Activated naive CD8-positive, alpha-beta T cell treated with anti-CD3 and anti-CD28 coated beads for 36 hours (primary cell): ENCODE measurements around the gene CNGA4. TPM values are rescaled to one million over a fixed set of nuclear protein-coding genes. Genes with fewer than 3 reads are reported as not detected.
"Not testable (repeated sequence)": the region's sequence is repeated elsewhere in the genome, so short reads cannot be mapped to it uniquely, and the experiment has no call there.

Source experiments
- DNase-seq: peaks from one replicate; pipeline ENCODE4 v3.0.0; 2021
- H3K27ac Mint-ChIP-seq: one replicate; pipeline ENCODE4 v1.8.0; 2022; ENCODE audit warnings: mild to moderate bottlenecking, moderate library complexity, mixed read lengths
- H3K27me3 Mint-ChIP-seq: one replicate; pipeline ENCODE4 v1.8.0; 2022; ENCODE audit warnings: mild to moderate bottlenecking, mixed read lengths
- H3K36me3 Mint-ChIP-seq: one replicate; pipeline ENCODE4 v1.8.0; 2021; ENCODE audit warnings: mild to moderate bottlenecking, mixed read lengths
- H3K4me1 Mint-ChIP-seq: one replicate; pipeline ENCODE4 v1.8.0; 2021; ENCODE audit warnings: mixed read lengths
- H3K4me3 Mint-ChIP-seq: one replicate; pipeline ENCODE4 v1.8.0; 2022; ENCODE audit warnings: mild to moderate bottlenecking, moderate library complexity, mixed read lengths
- H3K9me3 Mint-ChIP-seq: one replicate; pipeline ENCODE4 v1.8.0; 2022; ENCODE audit warnings: mixed read lengths
- total RNA-seq, 2 experiments: library from RNA; stranded (reverse); gene quantifications; one replicate each; pipeline ENCODE4 v1.2.3, GENCODE V29; 2021

CNGA4 gene
- total RNA-seq, 2 experiments from 2014 or later: 0.10 to 0.30 TPM

DNA sequence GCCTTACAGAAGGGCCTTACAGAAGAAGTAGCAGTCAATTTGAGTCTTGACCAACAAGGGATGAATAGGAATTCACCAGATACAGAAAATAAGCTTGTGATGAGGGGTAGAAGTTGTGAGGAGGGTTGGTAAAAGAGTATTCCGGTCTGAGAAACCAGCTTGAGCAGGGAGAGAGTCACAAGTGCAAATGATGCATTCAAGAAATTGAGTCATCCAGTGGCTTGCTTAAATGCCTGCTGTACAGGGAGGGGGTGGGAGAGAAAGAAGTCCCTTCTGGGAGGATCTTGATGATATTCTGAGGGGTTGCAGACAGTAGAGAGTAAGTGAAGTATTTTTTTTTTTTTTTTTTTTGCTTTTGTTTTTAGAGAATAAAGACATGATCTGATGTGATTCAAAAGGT lies 29.9 kb downstream of the CNGA4 start:
- no peak overlapping the region for H3K4me3 Mint-ChIP-seq
- DNase-seq: no peak
- H3K9me3 Mint-ChIP-seq: no peaks in the 10 kb centered on the region
- no peaks in the 10 kb centered on the region for H3K4me1 Mint-ChIP-seq
- H3K27ac Mint-ChIP-seq: no peak overlapping the region
- peaks cover 2% of the 10 kb centered on the region for H3K36me3 Mint-ChIP-seq
- peaks cover 39% of the 10 kb centered on the region for H3K27me3 Mint-ChIP-seq

DNA sequence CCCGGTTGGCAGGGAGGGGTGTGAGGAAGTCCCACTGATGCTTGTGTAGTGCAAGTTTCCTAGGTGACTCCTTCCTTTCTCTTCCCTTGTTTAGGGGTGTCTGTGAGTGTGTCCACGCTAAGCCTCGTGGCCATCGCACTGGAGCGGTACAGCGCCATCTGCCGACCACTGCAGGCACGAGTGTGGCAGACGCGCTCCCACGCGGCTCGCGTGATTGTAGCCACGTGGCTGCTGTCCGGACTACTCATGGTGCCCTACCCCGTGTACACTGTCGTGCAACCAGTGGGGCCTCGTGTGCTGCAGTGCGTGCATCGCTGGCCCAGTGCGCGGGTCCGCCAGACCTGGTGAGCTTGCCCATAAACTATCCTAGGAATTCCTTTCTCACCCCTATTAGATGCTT lies 31.1 kb downstream of the CNGA4 start:
- Mint-ChIP-seq H3K27me3 (peaks cover 48% of the 10 kb centered on the region), H3K4me1 (no peaks in the 10 kb centered on the region), H3K27ac (no peak overlapping the region), H3K36me3 (peaks cover 2% of the 10 kb centered on the region), H3K4me3 (no peak overlapping the region), H3K9me3 (no peaks in the 10 kb centered on the region)
- no peak for DNase-seq

DNA sequence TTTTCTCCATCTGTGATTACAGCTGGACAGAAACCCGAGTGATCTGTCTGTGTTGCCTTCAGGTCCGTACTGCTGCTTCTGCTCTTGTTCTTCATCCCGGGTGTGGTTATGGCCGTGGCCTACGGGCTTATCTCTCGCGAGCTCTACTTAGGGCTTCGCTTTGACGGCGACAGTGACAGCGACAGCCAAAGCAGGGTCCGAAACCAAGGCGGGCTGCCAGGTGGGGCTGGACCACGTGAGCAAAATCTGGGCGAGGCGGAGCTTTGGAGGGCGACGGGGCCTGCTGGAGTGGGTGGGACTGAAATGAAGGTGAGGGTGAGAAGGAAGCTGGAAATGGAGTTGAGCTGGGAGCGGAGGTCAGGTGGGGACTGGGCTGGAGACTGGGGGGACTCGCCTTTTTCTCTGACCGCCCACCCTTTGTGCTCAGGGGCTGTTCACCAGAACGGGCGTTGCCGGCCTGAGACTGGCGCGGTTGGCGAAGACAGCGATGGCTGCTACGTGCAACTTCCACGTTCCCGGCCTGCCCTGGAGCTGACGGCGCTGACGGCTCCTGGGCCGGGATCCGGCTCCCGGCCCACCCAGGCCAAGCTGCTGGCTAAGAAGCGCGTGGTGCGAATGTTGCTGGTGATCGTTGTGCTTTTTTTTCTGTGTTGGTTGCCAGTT lies 31.8 kb downstream of the CNGA4 start:
- Mint-ChIP-seq H3K4me3 (no peak overlapping the region), H3K4me1 (no peaks in the 10 kb centered on the region), H3K36me3 (peaks cover 2% of the 10 kb centered on the region), H3K27me3 (peaks cover 51% of the 10 kb centered on the region), H3K9me3 (no peaks in the 10 kb centered on the region), H3K27ac (no peak overlapping the region)
- DNase-seq: no peak

DNA sequence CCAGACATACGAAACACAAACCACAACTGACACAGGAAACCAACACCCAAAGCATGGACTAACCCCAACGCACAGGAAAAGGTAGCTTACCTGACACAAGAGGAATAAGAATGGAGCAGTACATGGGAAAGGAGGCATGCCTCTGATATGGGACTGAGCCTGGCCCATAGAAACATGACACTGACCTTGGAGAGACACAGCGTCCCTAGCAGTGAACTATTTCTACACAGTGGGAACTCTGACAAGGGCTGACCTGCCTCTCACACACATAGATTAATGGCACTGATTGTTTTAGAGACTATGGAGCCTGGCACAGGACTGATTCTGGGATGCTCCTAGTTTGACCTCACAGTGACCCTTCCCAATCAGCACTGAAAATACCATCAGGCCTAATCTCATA lies 32.7 kb downstream of the CNGA4 start:
- H3K36me3 Mint-ChIP-seq: peaks cover 2% of the 10 kb centered on the region
- H3K27me3 Mint-ChIP-seq: peaks cover 54% of the 10 kb centered on the region
- no peak overlapping the region for H3K4me3 Mint-ChIP-seq
- no peaks in the 10 kb centered on the region for H3K9me3 Mint-ChIP-seq
- no peak overlapping the region for H3K27ac Mint-ChIP-seq
- H3K4me1 Mint-ChIP-seq: no peaks in the 10 kb centered on the region
- DNase-seq: no peak

DNA sequence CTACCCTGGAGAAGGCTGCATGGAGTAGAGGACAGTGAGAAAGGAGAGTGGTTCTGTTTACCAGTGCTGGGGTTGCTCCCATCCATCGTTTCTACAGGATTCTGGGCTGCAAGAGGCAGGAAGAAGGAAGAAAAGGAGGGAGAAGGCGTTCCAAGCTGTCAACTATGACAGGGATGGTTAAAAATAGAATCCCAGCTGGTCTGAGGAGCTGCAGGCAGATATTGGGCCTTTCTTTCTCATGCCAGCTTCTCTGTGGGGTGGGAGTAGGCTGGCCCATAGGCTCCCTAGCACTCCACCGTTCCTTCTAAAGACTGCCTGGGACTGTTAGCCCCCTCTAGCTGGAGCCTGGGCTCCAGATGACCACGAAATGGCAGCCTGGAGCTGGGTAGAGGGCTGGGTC lies 34.3 kb downstream of the CNGA4 start:
- no peak for DNase-seq
- H3K36me3 Mint-ChIP-seq: peaks cover 2% of the 10 kb centered on the region
- H3K27me3 Mint-ChIP-seq: peaks cover 68% of the 10 kb centered on the region
- no peak overlapping the region for H3K4me3 Mint-ChIP-seq
- H3K27ac Mint-ChIP-seq: no peak overlapping the region
- H3K4me1 Mint-ChIP-seq: no peaks in the 10 kb centered on the region
- H3K9me3 Mint-ChIP-seq: no peaks in the 10 kb centered on the region

DNA sequence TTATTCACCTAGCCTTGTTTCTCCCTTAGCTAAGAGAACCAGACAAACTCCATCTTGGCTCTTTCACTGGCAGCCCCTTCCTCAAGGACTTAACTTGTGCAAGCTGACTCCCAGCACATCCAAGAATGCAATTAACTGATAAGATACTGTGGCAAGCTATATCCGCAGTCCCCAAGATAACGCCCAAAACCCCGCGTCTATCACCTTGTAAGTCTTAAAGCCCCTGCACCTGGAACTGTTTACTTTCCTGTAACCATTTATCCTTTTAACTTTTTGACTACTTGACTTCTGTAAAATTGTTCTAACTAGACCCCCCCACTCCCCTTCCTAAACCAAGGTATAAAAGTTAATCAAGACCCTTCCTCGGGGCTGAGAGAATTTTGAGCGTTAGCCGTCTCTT lies 41.9 kb downstream of the CNGA4 start:
- not testable (repeated sequence) for H3K4me3 Mint-ChIP-seq, H3K4me1 Mint-ChIP-seq, DNase-seq, H3K9me3 Mint-ChIP-seq, H3K27ac Mint-ChIP-seq, H3K36me3 Mint-ChIP-seq
- H3K27me3 Mint-ChIP-seq: peaks cover 62% of the 10 kb centered on the region

DNA sequence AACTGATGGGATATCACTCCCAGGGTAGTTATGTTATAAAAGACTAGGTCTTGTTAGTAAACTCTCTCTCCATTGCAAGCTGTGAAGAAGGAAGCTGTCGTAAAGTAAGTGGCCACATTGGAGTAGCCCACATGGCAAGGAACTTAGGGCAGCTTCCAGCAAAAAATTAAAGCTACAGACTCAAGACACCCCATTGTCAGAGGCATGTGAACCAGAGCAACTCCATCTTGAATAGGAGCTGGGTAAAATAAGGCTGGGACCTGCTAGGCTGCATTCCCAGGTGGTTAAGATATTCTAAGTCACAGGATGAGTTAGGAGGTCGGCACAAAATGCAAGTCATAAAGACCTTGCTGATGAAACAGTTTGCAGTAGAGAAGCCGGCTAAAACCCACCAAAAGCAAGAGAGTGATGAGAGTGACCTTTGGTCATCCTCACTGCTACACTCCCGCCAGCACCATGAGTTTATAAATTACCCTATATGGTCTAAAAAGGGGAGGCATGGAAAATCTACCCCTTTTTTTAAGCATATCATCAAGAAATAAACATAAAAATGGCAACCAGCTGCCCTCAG lies 44.6 kb downstream of the CNGA4 start:
- Mint-ChIP-seq H3K27me3 (peaks cover 50% of the 10 kb centered on the region), H3K27ac (no peak overlapping the region), H3K36me3 (no peaks in the 10 kb centered on the region), H3K4me3 (no peak overlapping the region), H3K4me1 (no peaks in the 10 kb centered on the region), H3K9me3 (no peaks in the 10 kb centered on the region)
- no peak for DNase-seq

DNA sequence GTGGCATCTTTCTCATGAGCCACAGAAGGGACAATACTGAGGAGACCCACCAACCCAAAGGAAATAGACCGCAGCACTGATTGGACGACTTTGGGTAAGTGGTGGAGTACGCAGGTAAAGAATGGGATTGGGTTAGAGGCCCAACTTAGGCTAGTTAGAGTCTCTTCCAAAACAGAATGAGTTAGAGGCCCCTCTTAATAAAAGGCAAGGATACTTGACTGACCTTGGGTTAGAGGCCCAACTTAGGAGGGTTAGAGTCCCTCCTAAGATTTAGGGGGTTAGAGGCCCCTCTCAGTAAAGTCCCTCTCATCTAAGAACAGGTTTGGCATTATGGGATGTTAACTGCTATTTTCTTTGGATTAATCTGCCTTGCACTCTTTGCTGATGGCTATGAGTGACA lies 45.4 kb downstream of the CNGA4 start:
- Mint-ChIP-seq H3K9me3 (no peaks in the 10 kb centered on the region), H3K4me1 (no peaks in the 10 kb centered on the region), H3K36me3 (no peaks in the 10 kb centered on the region), H3K27ac (no peak overlapping the region), H3K27me3 (peaks cover 50% of the 10 kb centered on the region), H3K4me3 (no peak overlapping the region)
- DNase-seq: no peak

DNA sequence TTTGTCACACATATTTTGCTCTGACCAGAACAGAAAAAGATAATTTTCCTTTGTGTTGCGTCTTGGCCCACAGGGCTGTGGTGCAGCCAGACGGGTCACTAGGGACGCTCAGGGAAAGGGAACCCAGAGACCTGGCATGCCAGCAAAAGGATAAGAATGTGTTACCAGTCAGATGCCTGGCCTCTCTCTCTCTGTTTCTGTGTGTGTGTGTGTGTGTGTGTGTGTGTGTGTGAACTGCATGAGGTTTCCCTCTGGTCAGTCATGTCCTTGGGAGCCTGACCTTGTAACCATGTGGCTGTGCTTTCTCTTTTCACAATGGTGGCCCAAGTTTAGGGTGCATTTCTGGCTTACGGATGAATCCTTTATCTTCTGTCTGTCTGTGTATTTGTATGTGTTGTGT lies 46.1 kb downstream of the CNGA4 start:
- no peak overlapping the region for H3K4me3 Mint-ChIP-seq
- H3K4me1 Mint-ChIP-seq: no peaks in the 10 kb centered on the region
- no peak overlapping the region for H3K27ac Mint-ChIP-seq
- H3K27me3 Mint-ChIP-seq: peaks cover 56% of the 10 kb centered on the region
- no peaks in the 10 kb centered on the region for H3K9me3 Mint-ChIP-seq
- no peak for DNase-seq
- no peaks in the 10 kb centered on the region for H3K36me3 Mint-ChIP-seq

Other genes starting within 250 kb of the CNGA4 start
- not detected for gene OR56A4, start 232.1 kb upstream of the CNGA4 start, total RNA-seq
- gene OR56A1, start 208.3 kb upstream of the CNGA4 start, total RNA-seq: not detected
- not detected for gene OR56B4, start 131.4 kb upstream of the CNGA4 start, total RNA-seq
- not detected for gene OR52B2, start 68.8 kb upstream of the CNGA4 start, total RNA-seq
- not detected for gene OR52W1, start 39.9 kb upstream of the CNGA4 start, total RNA-seq
- not detected for gene C11orf42, start 33.5 kb upstream of the CNGA4 start, total RNA-seq
- 10 to 100 TPM; 14.2 to 16.0 TPM for gene FHIP1B, start 4.5 kb upstream of the CNGA4 start, total RNA-seq
- under 1 TPM; 0.16 to 0.43 TPM for gene CCKBR, start 20.7 kb downstream of the CNGA4 start, total RNA-seq
- 10 to 100 TPM; 26.3 to 30.0 TPM for gene CAVIN3, start 81.4 kb downstream of the CNGA4 start, total RNA-seq
- 10 to 100 TPM; 12.9 to 16.9 TPM for gene SMPD1, start 151.4 kb downstream of the CNGA4 start, total RNA-seq
- gene APBB1, start 180.0 kb downstream of the CNGA4 start, total RNA-seq: 10 to 100 TPM; 29.2 to 32.3 TPM
- gene HPX, start 201.9 kb downstream of the CNGA4 start, total RNA-seq: not detected
- 1 to 10 TPM; 3.4 to 3.6 TPM for gene TRIM3, start 234.9 kb downstream of the CNGA4 start, total RNA-seq
- 10 to 100 TPM; 44.2 to 47.1 TPM for gene ARFIP2, start 242.2 kb downstream of the CNGA4 start, total RNA-seq
- gene TIMM10B, start 242.4 kb downstream of the CNGA4 start, total RNA-seq: 10 to 100 TPM; 40.3 to 44.3 TPM